GM04504 (cell line): ENCODE results near the gene ELOA.
"Not testable (repeated sequence)": the region's sequence is repeated elsewhere in the genome, so short reads cannot be mapped to it uniquely, and the experiment has no call there.

Experiments
- DNase-seq: peaks from one replicate; pipeline ENCODE4 v3.0.0-alpha.2; 2012; ENCODE audit warnings: low read depth

The ELOA gene

GRCh38 chr1:23743287-23744152 is at the start of gene ELOA:
Gene ELOA (plus strand): TSS chr1:23743471. CDS start chr1:23743504, 33 bp downstream.
- peak; percentile 16 for DNase-seq

GRCh38 chr1:23693599-23693998 is 49.7 kb upstream of the ELOA start:
- no peak for DNase-seq

- DNase-seq, result no peak
Observed at GRCh38 chr1:23694371-23694770, 48.9 kb upstream of the ELOA start.

GRCh38 chr1:23695667-23696066 is 47.6 kb upstream of the ELOA start:
- DNase-seq, result no peak

GRCh38 chr1:23696335-23696989 is 46.8 kb upstream of the ELOA start:
- DNase-seq, result no peak

GRCh38 chr1:23698466-23698865 is 44.8 kb upstream of the ELOA start:
- DNase-seq, result no peak

GRCh38 chr1:23699280-23700179 is 43.7 kb upstream of the ELOA start:
- DNase-seq, result no peak

GRCh38 chr1:23701310-23701709 is 42.0 kb upstream of the ELOA start:
- DNase-seq, result no peak

GRCh38 chr1:23701996-23702395 is 41.3 kb upstream of the ELOA start:
- DNase-seq, result no peak

- no peak for DNase-seq
Observed at GRCh38 chr1:23704834-23705495, 38.3 kb upstream of the ELOA start.

GRCh38 chr1:23709229-23709628 is 34.0 kb upstream of the ELOA start:
- no peak for DNase-seq

- DNase-seq, result no peak
Observed at GRCh38 chr1:23718482-23718881, 24.8 kb upstream of the ELOA start.

- no peak for DNase-seq
Observed at GRCh38 chr1:23719162-23719820, 24.0 kb upstream of the ELOA start.

GRCh38 chr1:23720256-23720995 is 22.8 kb upstream of the ELOA start:
- DNase-seq, result no peak

GRCh38 chr1:23722652-23723051 is 20.6 kb upstream of the ELOA start:
- DNase-seq, result no peak

GRCh38 chr1:23726686-23727085 is 16.6 kb upstream of the ELOA start:
- DNase-seq, result no peak

- DNase-seq, result peak; percentile 50
Observed at GRCh38 chr1:23727362-23727811, 15.9 kb upstream of the ELOA start.

GRCh38 chr1:23732363-23733224 is 10.7 kb upstream of the ELOA start:
- DNase-seq, result no peak

GRCh38 chr1:23733281-23733680 is 10.0 kb upstream of the ELOA start:
- not testable (repeated sequence) for DNase-seq
